Measurements from ENCODE around the gene TNNT1. TPM values are rescaled to one million over a fixed set of nuclear protein-coding genes. Genes with fewer than 3 reads are reported as not detected.
"Not testable (repeated sequence)": the region's sequence is repeated elsewhere in the genome, so short reads cannot be mapped to it uniquely, and the experiment has no call there.

The TNNT1 gene
- total RNA-seq, 1 donor from 2014 or later = not detected

GRCh38 chr19:55113570-55114039 is 35.4 kb downstream of the TNNT1 start:
- intact Hi-C loops (cut with DNase I) = loop anchor here (1.0 to 10.0 kb wide), 6 partner anchors 25 to 1249 kb away; partner anchors contain the start of genes CDC42EP5, KMT5C, MYADM and U2AF2

GRCh38 chr19:55112777-55113569 is 36.0 kb downstream of the TNNT1 start:
- intact Hi-C loops (cut with DNase I) = loop anchor here (1.0 to 10.0 kb wide), 6 partner anchors 24 to 1248 kb away; partner anchors contain the start of genes CDC42EP5, KMT5C, MYADM and U2AF2
- no peak for DNase-seq (ENCODE audit: low spot score in 2 of 2)
- H3K27me3 ChIP-seq = no peaks in the 10 kb centered on the region
- no peak for TF ChIP-seq CTCF (IDR thresholded peaks at IDR 0.05)
- H3K36me3 ChIP-seq = peaks cover 8 to 21% of the 10 kb centered on the region in 2 donors
- H3K4me1 ChIP-seq = peaks cover 13 to 30% of the 10 kb centered on the region in 2 donors
- no peaks in the 10 kb centered on the region for H3K9me3 ChIP-seq
- peak overlapping the region in 1 of 2 donors; percentile 39 for H3K4me3 ChIP-seq
- H3K27ac ChIP-seq = peak overlapping the region; percentile 79 to 87

More at GRCh38 chr19:55113570-55114039, 35.4 kb downstream of the TNNT1 start:
- peak; percentile 90 to 96 for DNase-seq (ENCODE audit: low spot score in 2 of 2)
- H3K4me1 ChIP-seq = peaks cover 13 to 35% of the 10 kb centered on the region in 2 donors
- H3K27me3 ChIP-seq = no peaks in the 10 kb centered on the region
- H3K27ac ChIP-seq = peak overlapping the region; percentile 79 to 87
- peak overlapping the region in 1 of 2 donors; percentile 39 for H3K4me3 ChIP-seq
- peaks cover 8 to 21% of the 10 kb centered on the region in 2 donors for H3K36me3 ChIP-seq
- no peaks in the 10 kb centered on the region for H3K9me3 ChIP-seq
- TF ChIP-seq CTCF (IDR thresholded peaks at IDR 0.05) = no peak

- peaks cover 8 to 21% of the 10 kb centered on the region in 2 donors for H3K36me3 ChIP-seq
- intact Hi-C loops (cut with DNase I) = loop anchor here (2.0 to 10.0 kb wide), 5 partner anchors 24 to 1248 kb away; partner anchors contain the start of genes CDC42EP5, MYADM, U2AF2 and ZNF444
- TF ChIP-seq CTCF (IDR thresholded peaks at IDR 0.05) = no peak
- H3K27me3 ChIP-seq = no peaks in the 10 kb centered on the region
- no peak for DNase-seq (ENCODE audit: low spot score in 2 of 2)
- peak overlapping the region; percentile 79 to 87 for H3K27ac ChIP-seq
- peaks cover 13 to 30% of the 10 kb centered on the region in 2 donors for H3K4me1 ChIP-seq
- H3K4me3 ChIP-seq = no peak overlapping the region
- H3K9me3 ChIP-seq = no peaks in the 10 kb centered on the region
These were observed 36.7 kb downstream of the TNNT1 start for GRCh38 chr19:55112246-55112776.

- H3K9me3 ChIP-seq = no peaks in the 10 kb centered on the region
- peak overlapping the region; percentile 79 to 87 for H3K27ac ChIP-seq
- intact Hi-C loops (cut with DNase I) = loop anchor here (10.0 kb wide), 4 partner anchors 543 to 1247 kb away; partner anchors contain the start of genes CDC42EP5, MYADM, U2AF2 and ZNF444
- no peak overlapping the region for H3K4me3 ChIP-seq
- no peaks in the 10 kb centered on the region for H3K27me3 ChIP-seq
- no peak for DNase-seq (ENCODE audit: low spot score in 2 of 2)
- no peak for TF ChIP-seq CTCF (IDR thresholded peaks at IDR 0.05)
- H3K4me1 ChIP-seq = peaks cover 13 to 30% of the 10 kb centered on the region in 2 donors
- peaks cover 8 to 21% of the 10 kb centered on the region in 2 donors for H3K36me3 ChIP-seq
These were observed 37.7 kb downstream of the TNNT1 start for GRCh38 chr19:55111238-55111831.

- no peak overlapping the region for H3K4me3 ChIP-seq
- TF ChIP-seq CTCF (IDR thresholded peaks at IDR 0.05) = no peak
- no peaks in the 10 kb centered on the region for H3K9me3 ChIP-seq
- intact Hi-C loops (cut with DNase I) = loop anchor here (10.0 kb wide), 4 partner anchors 545 to 1245 kb away; partner anchors contain the start of genes CDC42EP5, MYADM, U2AF2 and ZNF444
- DNase-seq (ENCODE audit: low spot score in 2 of 2) = no peak
- peaks cover 5 to 16% of the 10 kb centered on the region in 2 donors for H3K4me1 ChIP-seq
- no peaks in the 10 kb centered on the region for H3K27me3 ChIP-seq
- H3K36me3 ChIP-seq = peaks cover 12 to 28% of the 10 kb centered on the region in 2 donors
- no peak overlapping the region for H3K27ac ChIP-seq
These were observed 39.3 kb downstream of the TNNT1 start for GRCh38 chr19:55109527-55110291.

GRCh38 chr19:55107252-55107651 is 41.8 kb downstream of the TNNT1 start:
- H3K4me3 ChIP-seq = not testable (repeated sequence)

More at GRCh38 chr19:55107252-55107651, 41.8 kb downstream of the TNNT1 start:
- H3K4me1 ChIP-seq; H3K27me3 ChIP-seq; H3K27ac ChIP-seq; H3K9me3 ChIP-seq; DNase-seq (ENCODE audit: low spot score in 2 of 2); intact Hi-C loops (cut with DNase I): not testable (repeated sequence)
- H3K36me3 ChIP-seq = peaks cover 24 to 40% of the 10 kb centered on the region in 2 donors
